CD4-positive, CD25-positive, alpha-beta regulatory T cell (primary cell): ENCODE data around the gene STAP1. TPM values are rescaled to one million over a fixed set of nuclear protein-coding genes. Genes with fewer than 3 reads are reported as not detected.
"Not testable (repeated sequence)": the region's sequence is repeated elsewhere in the genome, so short reads cannot be mapped to it uniquely, and the experiment has no call there.

Source experiments
- ATAC-seq, 2 donors: fragments of 150-1000 bp; cut with Tn5 transposase; one replicate each; pipeline ENCODE4 v1.10.0; 2021; ENCODE audit warnings: low read depth in 2 of 2, moderate number of reproducible peaks in 2 of 2, moderate library complexity in 1 of 2
- DNase-seq, 3 donors: peaks; one replicate each; pipeline versions ENCODE4 v3.0.0 to v3.0.0-alpha.2; 2012 to 2022; ENCODE audit warnings: mixed read lengths in 1 of 3
- H3K27ac ChIP-seq: one replicate; pipeline ENCODE4 v1.7.0; 2013; ENCODE audit warnings: mild to moderate bottlenecking, low read length; ENCODE audit not compliant: insufficient read depth, poor library complexity, severe bottlenecking
- H3K27me3 ChIP-seq: one replicate; pipeline ENCODE4 v1.7.0; 2013; ENCODE audit warnings: low read length; ENCODE audit not compliant: control insufficient read depth, insufficient read depth
- H3K36me3 ChIP-seq: one replicate; pipeline ENCODE4 v1.7.0; 2013; ENCODE audit warnings: mild to moderate bottlenecking, low read length, moderate library complexity; ENCODE audit not compliant: control insufficient read depth, insufficient read depth
- H3K4me1 ChIP-seq: 2 replicates; pipeline ENCODE4 v1.7.0; 2013; ENCODE audit warnings: mild to moderate bottlenecking, low read length; ENCODE audit not compliant: insufficient read depth, control insufficient read depth, poor library complexity, severe bottlenecking
- H3K4me3 ChIP-seq: one replicate; pipeline ENCODE4 v1.7.0; 2013; ENCODE audit warnings: low read depth, mild to moderate bottlenecking, low read length, moderate library complexity
- H3K9me3 ChIP-seq, 2 experiments: 1 replicate in 1 of 2; 2 replicates in 1 of 2; pipeline ENCODE4 v1.7.0; 2013; ENCODE audit warnings: low read length in 2 of 2, mild to moderate bottlenecking in 1 of 2, moderate library complexity in 1 of 2; ENCODE audit not compliant: control insufficient read depth in 2 of 2
- H3K27ac Mint-ChIP-seq, 3 donors: one replicate each; pipeline ENCODE4 v1.8.0; 2020 to 2022; ENCODE audit warnings: mild to moderate bottlenecking in 3 of 3, mixed read lengths in 3 of 3, moderate library complexity in 2 of 3
- H3K27me3 Mint-ChIP-seq: one replicate; pipeline ENCODE4 v1.8.0; 2022; ENCODE audit warnings: mild to moderate bottlenecking, mixed read lengths
- H3K36me3 Mint-ChIP-seq: one replicate; pipeline ENCODE4 v1.8.0; 2020; ENCODE audit warnings: mixed read lengths
- H3K4me1 Mint-ChIP-seq, 4 donors: one replicate each; pipeline ENCODE4 v1.8.0; 2020 to 2022; ENCODE audit warnings: mixed read lengths in 4 of 4, mild to moderate bottlenecking in 1 of 4
- H3K4me3 Mint-ChIP-seq, 4 donors: one replicate each; pipeline ENCODE4 v1.8.0; 2020 to 2022; ENCODE audit warnings: mild to moderate bottlenecking in 4 of 4, mixed read lengths in 4 of 4, moderate library complexity in 3 of 4
- H3K9me3 Mint-ChIP-seq, 7 donors: one replicate each; pipeline ENCODE4 v1.8.0; 2020 to 2022; ENCODE audit warnings: mixed read lengths in 7 of 7, mild to moderate bottlenecking in 3 of 7, moderate library complexity in 2 of 7
- polyA plus RNA-seq, 4 donors: library from polyadenylated mRNA; unstranded; fragments of 300-500 nt; fragmentation: Illumina TruSeq; gene quantifications; one replicate each; pipeline ENCODE4 v1.2.3, GENCODE V29; 2021
- total RNA-seq: library from RNA; stranded (reverse); gene quantifications from one replicate; pipeline ENCODE4 v1.2.3, GENCODE V29; 2022

The STAP1 gene
- total and polyA plus RNA-seq, 5 donors from 2014 or later = 0.99 to 2.9 (median 1.3) TPM

DNA sequence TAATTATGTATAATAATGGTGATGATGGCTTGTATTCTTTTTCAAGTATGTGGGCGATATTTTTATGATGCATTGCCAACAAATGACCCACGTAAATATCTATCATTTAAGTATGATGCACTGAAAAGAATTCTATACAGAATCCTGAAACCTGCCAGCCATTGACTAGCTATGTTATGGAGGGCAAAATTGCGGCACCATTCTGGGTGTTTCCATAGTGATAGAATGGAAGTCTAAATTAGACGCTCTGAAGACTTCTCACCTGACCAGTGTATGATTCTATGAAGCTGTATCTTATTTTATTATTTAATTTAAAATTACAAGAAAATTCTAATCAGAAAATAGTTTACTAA is 12.5 kb upstream of the STAP1 start:
- peaks cover 5% of the 10 kb centered on the region for H3K27me3 Mint-ChIP-seq
- H3K4me3 Mint-ChIP-seq = peak overlapping the region; percentile 94 to 99 (median 99)
- Histone ChIP-seq H3K27ac (peak overlapping the region; percentile 99), H3K4me1 (peaks cover 26% of the 10 kb centered on the region), H3K27me3 (no peaks in the 10 kb centered on the region), H3K9me3 (no peaks in the 10 kb centered on the region), H3K36me3 (peaks cover 11% of the 10 kb centered on the region), H3K4me3 (peak overlapping the region; percentile 85)
- DNase-seq (no peak), ATAC-seq (no peak)
- H3K9me3 Mint-ChIP-seq = no peaks in the 10 kb centered on the region
- H3K27ac Mint-ChIP-seq = peak overlapping the region in 2 of 3 donors; percentile 99 to 100
- H3K4me1 Mint-ChIP-seq = peaks cover 20 to 43% (median 32%) of the 10 kb centered on the region in 4 donors
- H3K36me3 Mint-ChIP-seq = peaks cover 5% of the 10 kb centered on the region

DNA sequence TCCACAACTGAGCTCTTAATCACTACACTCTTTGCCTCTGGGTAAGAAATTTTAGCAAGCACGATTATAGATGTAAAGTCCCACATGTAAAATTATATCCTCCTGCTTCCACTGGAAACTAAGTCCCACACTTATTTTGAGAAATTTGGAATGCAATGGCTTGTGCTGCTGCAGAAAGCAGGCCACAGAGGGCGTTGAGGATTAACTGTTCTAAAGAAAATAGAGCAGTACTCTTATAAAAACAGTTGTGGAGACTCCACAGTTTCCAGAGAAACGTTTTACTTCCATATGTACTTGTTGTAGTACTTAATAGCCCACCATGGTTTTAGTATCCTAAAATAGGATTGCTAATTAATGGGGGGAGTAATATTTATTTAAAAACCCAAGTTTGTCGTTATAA is 11.6 kb upstream of the STAP1 start:
- DNase-seq (no peak), ATAC-seq (no peak)
- H3K27ac ChIP-seq = no peak overlapping the region
- peak overlapping the region in 1 of 3 donors; percentile 18 for H3K27ac Mint-ChIP-seq
- no peak overlapping the region for H3K4me3 ChIP-seq
- H3K4me1 Mint-ChIP-seq = peaks cover 14 to 35% (median 26%) of the 10 kb centered on the region in 4 donors
- peaks cover 20% of the 10 kb centered on the region for H3K4me1 ChIP-seq
- H3K27me3 ChIP-seq = no peaks in the 10 kb centered on the region
- peaks cover 5% of the 10 kb centered on the region for H3K27me3 Mint-ChIP-seq
- H3K9me3 ChIP-seq = no peaks in the 10 kb centered on the region
- H3K9me3 Mint-ChIP-seq = no peaks in the 10 kb centered on the region
- no peaks in the 10 kb centered on the region for H3K36me3 Mint-ChIP-seq
- peaks cover 1% of the 10 kb centered on the region for H3K36me3 ChIP-seq
- H3K4me3 Mint-ChIP-seq = peak overlapping the region in 2 of 4 donors; percentile 36 to 69

DNA sequence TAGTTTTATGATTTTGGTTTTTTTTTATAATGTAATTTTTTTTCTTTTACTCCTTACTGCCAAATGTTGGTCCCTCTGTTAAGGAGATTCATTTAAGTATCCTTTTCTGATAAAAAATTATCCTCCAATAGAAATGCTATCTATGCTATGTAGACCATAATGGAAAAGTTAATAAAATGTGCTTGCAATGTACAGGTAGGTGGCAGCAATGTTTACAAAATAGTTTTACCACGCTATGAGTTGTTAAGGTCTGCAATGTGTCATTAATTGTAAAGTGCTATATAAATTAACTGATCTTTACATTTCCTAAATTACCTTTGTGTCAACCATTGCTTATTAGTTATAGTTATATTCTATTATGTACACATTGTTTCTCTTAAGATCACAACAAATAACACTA is 9.4 kb upstream of the STAP1 start:
- Mint-ChIP-seq H3K4me3 (peak overlapping the region in 1 of 4 donors; percentile 53), H3K4me1 (peaks cover 5 to 14% (median 7%) of the 10 kb centered on the region in 4 donors), H3K27ac (no peak overlapping the region), H3K9me3 (no peaks in the 10 kb centered on the region), H3K36me3 (no peaks in the 10 kb centered on the region), H3K27me3 (peaks cover 13% of the 10 kb centered on the region)
- no peak overlapping the region for H3K4me3 ChIP-seq
- no peaks in the 10 kb centered on the region for H3K9me3 ChIP-seq
- DNase-seq = peak in 2 of 3 donors; percentile 51 to 71
- ATAC-seq = peak in 1 of 2 donors; percentile 21
- no peak overlapping the region for H3K27ac ChIP-seq
- H3K36me3 ChIP-seq = no peaks in the 10 kb centered on the region
- peaks cover 4% of the 10 kb centered on the region for H3K4me1 ChIP-seq
- H3K27me3 ChIP-seq = no peaks in the 10 kb centered on the region

- H3K36me3 Mint-ChIP-seq = no peaks in the 10 kb centered on the region
- no peak for DNase-seq
- H3K4me3 ChIP-seq = no peak overlapping the region
Measured at GRCh38 chr4:67550451-67550850, 8.1 kb upstream of the STAP1 start.

DNA sequence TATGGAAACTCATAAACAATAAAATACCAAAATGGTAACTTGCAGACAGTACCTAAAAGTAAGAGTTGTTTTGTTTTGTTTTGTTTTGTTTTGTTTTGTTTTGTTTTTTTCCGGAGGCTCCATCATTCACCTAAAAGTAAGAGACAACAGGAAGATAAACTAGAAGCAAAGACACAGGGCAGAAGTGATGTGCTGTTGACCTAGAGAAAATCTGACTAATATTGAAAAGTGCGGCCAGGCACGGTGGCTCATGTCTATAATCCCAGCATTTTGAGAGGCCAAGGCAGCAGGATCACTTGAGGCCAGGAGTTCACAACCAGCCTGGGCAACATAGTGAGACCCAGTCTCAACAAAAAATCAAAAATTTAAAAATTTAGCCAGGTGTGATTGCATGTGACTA is 7.7 kb upstream of the STAP1 start:
- ATAC-seq (no peak), DNase-seq (no peak)
- peak overlapping the region in 1 of 3 donors; percentile 77 for H3K27ac Mint-ChIP-seq
- Histone ChIP-seq H3K27me3 (no peaks in the 10 kb centered on the region), H3K4me1 (no peaks in the 10 kb centered on the region), H3K9me3 (no peaks in the 10 kb centered on the region), H3K4me3 (no peak overlapping the region), H3K36me3 (no peaks in the 10 kb centered on the region), H3K27ac (no peak overlapping the region)
- peaks cover under 1 to 6% (median 3%) of the 10 kb centered on the region in 4 donors for H3K4me1 Mint-ChIP-seq
- no peaks in the 10 kb centered on the region for H3K36me3 Mint-ChIP-seq
- H3K27me3 Mint-ChIP-seq = peaks cover 20% of the 10 kb centered on the region
- H3K4me3 Mint-ChIP-seq = no peak overlapping the region
- H3K9me3 Mint-ChIP-seq = peaks cover 0 to 2% (median 0%) of the 10 kb centered on the region in 7 donors

More at GRCh38 chr4:67550451-67550850, 8.1 kb upstream of the STAP1 start:
- ATAC-seq = no peak
- peaks cover 16% of the 10 kb centered on the region for H3K27me3 Mint-ChIP-seq
- no peak overlapping the region for H3K4me3 Mint-ChIP-seq
- no peaks in the 10 kb centered on the region for H3K27me3 ChIP-seq
- no peak overlapping the region for H3K27ac ChIP-seq
- no peaks in the 10 kb centered on the region for H3K36me3 ChIP-seq
- H3K4me1 ChIP-seq = no peaks in the 10 kb centered on the region
- H3K9me3 Mint-ChIP-seq = peaks cover 0 to 1% (median 0%) of the 10 kb centered on the region in 7 donors
- peak overlapping the region in 1 of 3 donors; percentile 77 for H3K27ac Mint-ChIP-seq
- H3K9me3 ChIP-seq = no peaks in the 10 kb centered on the region
- H3K4me1 Mint-ChIP-seq = peaks cover 1 to 7% (median 4%) of the 10 kb centered on the region in 4 donors

DNA sequence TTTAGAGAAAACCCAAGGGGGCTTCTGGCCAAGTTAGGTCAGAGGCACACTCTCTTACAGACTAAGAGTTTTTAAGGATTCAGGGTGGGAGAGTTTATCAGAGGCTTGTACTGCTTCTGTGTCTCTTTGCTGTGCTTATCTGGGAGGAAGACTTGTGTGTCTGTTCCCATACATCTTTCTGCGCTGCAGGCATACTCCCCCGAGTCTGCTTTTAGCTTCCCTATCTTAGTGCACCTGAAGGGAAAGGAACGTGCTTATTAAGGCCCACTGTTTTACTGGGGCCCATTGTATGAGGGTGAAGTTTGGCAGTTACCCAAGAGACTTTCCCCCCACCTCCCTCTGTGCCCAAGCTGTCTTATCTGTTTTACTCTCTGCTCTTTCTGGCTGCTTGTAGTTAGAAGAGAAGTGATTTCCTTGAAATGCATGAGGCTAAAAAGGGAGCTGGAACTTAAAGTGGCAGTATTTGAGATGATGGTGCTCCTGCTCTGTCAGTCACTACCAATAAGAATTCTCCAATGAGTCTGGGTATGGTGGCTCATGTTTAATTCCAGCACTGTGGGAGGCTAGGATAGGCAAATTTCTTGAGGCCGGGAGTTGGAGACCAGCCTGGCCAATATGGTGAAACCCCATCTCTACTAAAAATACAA is 6.3 kb upstream of the STAP1 start:
- not testable (repeated sequence) for H3K9me3 ChIP-seq, H3K4me3 ChIP-seq, H3K27ac ChIP-seq, H3K9me3 Mint-ChIP-seq, H3K4me1 ChIP-seq, H3K36me3 Mint-ChIP-seq, H3K27ac Mint-ChIP-seq, H3K4me3 Mint-ChIP-seq, H3K4me1 Mint-ChIP-seq, ATAC-seq, H3K27me3 ChIP-seq, H3K36me3 ChIP-seq, DNase-seq
- H3K27me3 Mint-ChIP-seq = peaks cover 30% of the 10 kb centered on the region

- H3K4me1 ChIP-seq = peaks cover 4% of the 10 kb centered on the region
Measured at GRCh38 chr4:67554096-67554495, 4.4 kb upstream of the STAP1 start.

DNA sequence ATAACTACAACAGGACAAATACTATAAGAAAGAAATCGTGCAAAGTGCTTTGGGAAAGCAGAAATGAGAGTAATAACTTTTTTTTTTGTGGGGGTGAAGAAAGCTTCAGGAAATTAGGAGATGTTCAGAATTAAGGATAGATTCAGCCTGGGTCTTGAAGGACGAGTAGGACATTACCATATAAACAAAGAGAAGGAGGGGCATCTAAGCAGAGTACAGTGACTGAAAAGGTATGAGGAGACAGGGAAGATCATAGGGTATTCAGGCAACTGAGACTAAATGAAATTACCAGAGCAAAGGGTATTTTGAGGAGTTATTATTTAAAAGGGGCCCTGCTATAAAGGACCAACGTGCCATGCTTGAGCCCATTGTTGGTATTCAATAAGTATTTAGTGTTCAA is 3.1 kb upstream of the STAP1 start:
- H3K4me1 ChIP-seq = peaks cover 4% of the 10 kb centered on the region
- peaks cover 6 to 12% (median 9%) of the 10 kb centered on the region in 4 donors for H3K4me1 Mint-ChIP-seq
- H3K4me3 ChIP-seq = no peak overlapping the region
- peaks cover 50% of the 10 kb centered on the region for H3K27me3 Mint-ChIP-seq
- H3K27ac Mint-ChIP-seq = no peak overlapping the region
- no peaks in the 10 kb centered on the region for H3K36me3 Mint-ChIP-seq
- no peaks in the 10 kb centered on the region for H3K9me3 ChIP-seq
- no peak overlapping the region for H3K27ac ChIP-seq
- H3K9me3 Mint-ChIP-seq = peaks cover 0 to 2% (median 0%) of the 10 kb centered on the region in 7 donors
- DNase-seq = no peak
- no peak for ATAC-seq
- H3K27me3 ChIP-seq = peaks cover 3% of the 10 kb centered on the region
- no peaks in the 10 kb centered on the region for H3K36me3 ChIP-seq
- H3K4me3 Mint-ChIP-seq = no peak overlapping the region

More at GRCh38 chr4:67554096-67554495, 4.4 kb upstream of the STAP1 start:
- DNase-seq = no peak
- H3K36me3 ChIP-seq = no peaks in the 10 kb centered on the region
- no peak overlapping the region for H3K27ac ChIP-seq
- Mint-ChIP-seq H3K27ac (no peak overlapping the region), H3K4me3 (no peak overlapping the region), H3K4me1 (peaks cover 6 to 10% (median 8%) of the 10 kb centered on the region in 4 donors), H3K9me3 (peaks cover 0 to 2% (median 0%) of the 10 kb centered on the region in 7 donors), H3K36me3 (no peaks in the 10 kb centered on the region), H3K27me3 (peaks cover 45% of the 10 kb centered on the region)
- H3K4me3 ChIP-seq = no peak overlapping the region
- peaks cover under 1% of the 10 kb centered on the region for H3K27me3 ChIP-seq
- H3K9me3 ChIP-seq = no peaks in the 10 kb centered on the region
- no peak for ATAC-seq
